ENCODE data around the gene CDH23. TPM values are rescaled to one million over a fixed set of nuclear protein-coding genes. Genes with fewer than 3 reads are reported as not detected.

CDH23 gene
- total and polyA plus RNA-seq, 2 donors from 2014 or later = 1.1 to 6.4 TPM

- TF ChIP-seq, protein P1, sequence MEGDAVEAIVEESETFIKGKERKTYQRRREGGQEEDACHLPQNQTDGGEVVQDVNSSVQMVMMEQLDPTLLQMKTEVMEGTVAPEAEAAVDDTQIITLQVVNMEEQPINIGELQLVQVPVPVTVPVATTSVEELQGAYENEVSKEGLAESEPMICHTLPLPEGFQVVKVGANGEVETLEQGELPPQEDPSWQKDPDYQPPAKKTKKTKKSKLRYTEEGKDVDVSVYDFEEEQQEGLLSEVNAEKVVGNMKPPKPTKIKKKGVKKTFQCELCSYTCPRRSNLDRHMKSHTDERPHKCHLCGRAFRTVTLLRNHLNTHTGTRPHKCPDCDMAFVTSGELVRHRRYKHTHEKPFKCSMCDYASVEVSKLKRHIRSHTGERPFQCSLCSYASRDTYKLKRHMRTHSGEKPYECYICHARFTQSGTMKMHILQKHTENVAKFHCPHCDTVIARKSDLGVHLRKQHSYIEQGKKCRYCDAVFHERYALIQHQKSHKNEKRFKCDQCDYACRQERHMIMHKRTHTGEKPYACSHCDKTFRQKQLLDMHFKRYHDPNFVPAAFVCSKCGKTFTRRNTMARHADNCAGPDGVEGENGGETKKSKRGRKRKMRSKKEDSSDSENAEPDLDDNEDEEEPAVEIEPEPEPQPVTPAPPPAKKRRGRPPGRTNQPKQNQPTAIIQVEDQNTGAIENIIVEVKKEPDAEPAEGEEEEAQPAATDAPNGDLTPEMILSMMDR (IDR thresholded peaks at IDR 0.05; ENCODE audit: borderline replicate concordance, extremely low read depth, insufficient read depth) = no peak
- Histone ChIP-seq H3K36me3 (ENCODE audit: control insufficient read depth in 2 of 3, insufficient read depth in 3 of 3, low read length in 3 of 3) (no peaks in the 10 kb centered on the region), H3K27ac (ENCODE audit: low read depth in 2 of 2, low read length in 2 of 2) (no peak overlapping the region), H3K27me3 (ENCODE audit: control insufficient read depth, insufficient read depth, low read length) (no peaks in the 10 kb centered on the region), H3K9me3 (ENCODE audit: control insufficient read depth in 2 of 3, insufficient read depth in 1 of 3, low read length in 3 of 3) (no peaks in the 10 kb centered on the region), H3K9ac (ENCODE audit: low read length in 3 of 3) (no peak overlapping the region), H3K4me1 (ENCODE audit: control insufficient read depth in 2 of 3, insufficient read depth in 2 of 3, low read depth in 1 of 3, low read length in 3 of 3) (no peaks in the 10 kb centered on the region), H3K4me3 (ENCODE audit: low read length in 3 of 3) (no peak overlapping the region)
- no peak for DNase-seq
- no peak for FAIRE-seq
- intact Hi-C loops (cut with DNase I) = no loop called here
Observed at GRCh38 chr10:71447676-71448075, 51.0 kb downstream of the CDH23 start.

DNA sequence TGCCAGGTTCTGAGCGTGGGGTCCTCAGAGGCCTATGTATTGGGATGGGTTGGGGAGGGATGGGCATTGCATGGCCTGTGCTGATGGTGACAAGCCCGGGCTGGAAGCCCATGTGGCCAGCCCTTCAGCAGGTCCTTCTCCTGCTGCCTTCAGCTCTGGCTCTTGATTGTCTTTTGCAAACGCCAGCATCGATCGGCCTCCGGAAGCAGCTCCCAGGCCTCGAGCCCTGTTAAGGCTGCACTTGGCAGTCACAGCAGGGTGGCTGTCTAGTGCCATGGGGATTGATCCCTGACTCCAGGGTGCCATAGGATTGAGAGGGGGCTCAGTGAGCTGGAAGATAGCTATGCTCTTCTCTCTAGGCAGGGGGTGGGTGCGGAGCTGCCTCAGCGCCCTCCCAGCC, 51.4 kb downstream of the CDH23 start:
- H3K27me3 ChIP-seq (ENCODE audit: control insufficient read depth, insufficient read depth, low read length) = no peaks in the 10 kb centered on the region
- H3K9ac ChIP-seq (ENCODE audit: low read length in 3 of 3) = no peak overlapping the region
- DNase-seq (no peak), FAIRE-seq (no peak)
- no peak overlapping the region for H3K4me3 ChIP-seq (ENCODE audit: low read length in 3 of 3)
- H3K4me1 ChIP-seq (ENCODE audit: control insufficient read depth in 2 of 3, insufficient read depth in 2 of 3, low read depth in 1 of 3, low read length in 3 of 3) = no peaks in the 10 kb centered on the region
- intact Hi-C loops (cut with DNase I) = no loop called here
- TF ChIP-seq, protein P1 (IDR thresholded peaks at IDR 0.05; ENCODE audit: borderline replicate concordance, extremely low read depth, insufficient read depth) = no peak
- no peaks in the 10 kb centered on the region for H3K9me3 ChIP-seq (ENCODE audit: control insufficient read depth in 2 of 3, insufficient read depth in 1 of 3, low read length in 3 of 3)
- no peak overlapping the region for H3K27ac ChIP-seq (ENCODE audit: low read depth in 2 of 2, low read length in 2 of 2)
- no peaks in the 10 kb centered on the region for H3K36me3 ChIP-seq (ENCODE audit: control insufficient read depth in 2 of 3, insufficient read depth in 3 of 3, low read length in 3 of 3)

DNA sequence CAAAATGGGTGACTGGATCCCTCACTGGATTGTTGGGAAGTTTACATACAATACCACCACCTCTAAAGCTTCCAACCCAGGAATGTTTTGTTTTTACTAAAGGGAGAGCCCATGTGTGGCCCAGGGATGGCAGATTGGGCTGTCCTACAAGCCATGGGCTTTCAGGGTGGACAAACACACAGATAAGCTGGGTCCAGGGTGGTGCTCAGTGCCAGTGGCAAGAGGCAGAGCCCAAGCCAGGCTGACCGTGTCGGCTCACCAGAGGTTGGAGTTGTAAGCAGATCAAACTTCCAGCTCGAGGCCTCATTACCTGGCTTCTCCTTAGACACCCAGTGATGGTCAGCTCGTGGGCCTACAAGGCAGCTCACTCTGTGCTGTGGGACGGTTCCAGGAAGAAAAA, 52.3 kb downstream of the CDH23 start:
- H3K36me3 ChIP-seq (ENCODE audit: control insufficient read depth in 2 of 3, insufficient read depth in 3 of 3, low read length in 3 of 3) = no peaks in the 10 kb centered on the region
- H3K4me1 ChIP-seq (ENCODE audit: control insufficient read depth in 2 of 3, insufficient read depth in 2 of 3, low read depth in 1 of 3, low read length in 3 of 3) = no peaks in the 10 kb centered on the region
- no peak overlapping the region for H3K27ac ChIP-seq (ENCODE audit: low read depth in 2 of 2, low read length in 2 of 2)
- intact Hi-C loops (cut with DNase I) = no loop called here
- DNase-seq (no peak), FAIRE-seq (no peak)
- H3K9me3 ChIP-seq (ENCODE audit: control insufficient read depth in 2 of 3, insufficient read depth in 1 of 3, low read length in 3 of 3) = no peaks in the 10 kb centered on the region
- H3K4me3 ChIP-seq (ENCODE audit: low read length in 3 of 3) = no peak overlapping the region
- H3K27me3 ChIP-seq (ENCODE audit: control insufficient read depth, insufficient read depth, low read length) = no peaks in the 10 kb centered on the region
- TF ChIP-seq, protein P1 (IDR thresholded peaks at IDR 0.05; ENCODE audit: borderline replicate concordance, extremely low read depth, insufficient read depth) = no peak
- no peak overlapping the region for H3K9ac ChIP-seq (ENCODE audit: low read length in 3 of 3)

DNA sequence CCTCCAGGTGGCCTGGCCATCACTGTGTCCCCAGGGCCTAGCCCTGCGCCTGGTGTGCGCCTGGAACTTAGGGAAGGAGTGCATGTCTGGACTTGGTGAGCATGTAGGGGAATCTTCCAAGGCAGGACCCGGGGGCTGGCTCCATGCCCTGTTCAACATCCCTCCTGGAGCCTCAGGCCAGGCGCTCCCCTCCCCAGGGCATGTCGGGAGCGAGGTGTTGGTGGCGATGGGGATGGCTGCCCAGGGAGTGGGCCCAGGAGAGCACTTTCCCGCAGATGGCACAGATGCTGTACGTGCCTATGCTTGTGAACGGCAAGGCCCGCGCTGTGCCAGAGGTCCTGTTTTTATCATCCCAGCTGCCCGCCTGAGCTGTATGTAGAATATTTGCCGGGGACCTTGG, 55.0 kb downstream of the CDH23 start:
- DNase-seq (no peak), FAIRE-seq (no peak)
- H3K36me3 ChIP-seq (ENCODE audit: control insufficient read depth in 2 of 3, insufficient read depth in 3 of 3, low read length in 3 of 3) = no peaks in the 10 kb centered on the region
- no peak overlapping the region for H3K4me3 ChIP-seq (ENCODE audit: low read length in 3 of 3)
- H3K9ac ChIP-seq (ENCODE audit: low read length in 3 of 3) = no peak overlapping the region
- H3K9me3 ChIP-seq (ENCODE audit: control insufficient read depth in 2 of 3, insufficient read depth in 1 of 3, low read length in 3 of 3) = no peaks in the 10 kb centered on the region
- no peak overlapping the region for H3K27ac ChIP-seq (ENCODE audit: low read depth in 2 of 2, low read length in 2 of 2)
- H3K27me3 ChIP-seq (ENCODE audit: control insufficient read depth, insufficient read depth, low read length) = no peaks in the 10 kb centered on the region
- intact Hi-C loops (cut with DNase I) = no loop called here
- H3K4me1 ChIP-seq (ENCODE audit: control insufficient read depth in 2 of 3, insufficient read depth in 2 of 3, low read depth in 1 of 3, low read length in 3 of 3) = no peaks in the 10 kb centered on the region
- TF ChIP-seq, protein P1 (IDR thresholded peaks at IDR 0.05; ENCODE audit: borderline replicate concordance, extremely low read depth, insufficient read depth) = no peak

All from kidney (tissue), 14 donors.